HG02642 (cell line): ENCODE data around the gene MBLAC1.

Experiments
- ATAC-seq: cut with Tn5 transposase; IDR thresholded peaks from one replicate; pipeline ENCODE4 v1.9.1; 2021; ENCODE audit warnings: mild to moderate bottlenecking; ENCODE audit not compliant: unreplicated experiment, poor library complexity

The MBLAC1 gene

DNA sequence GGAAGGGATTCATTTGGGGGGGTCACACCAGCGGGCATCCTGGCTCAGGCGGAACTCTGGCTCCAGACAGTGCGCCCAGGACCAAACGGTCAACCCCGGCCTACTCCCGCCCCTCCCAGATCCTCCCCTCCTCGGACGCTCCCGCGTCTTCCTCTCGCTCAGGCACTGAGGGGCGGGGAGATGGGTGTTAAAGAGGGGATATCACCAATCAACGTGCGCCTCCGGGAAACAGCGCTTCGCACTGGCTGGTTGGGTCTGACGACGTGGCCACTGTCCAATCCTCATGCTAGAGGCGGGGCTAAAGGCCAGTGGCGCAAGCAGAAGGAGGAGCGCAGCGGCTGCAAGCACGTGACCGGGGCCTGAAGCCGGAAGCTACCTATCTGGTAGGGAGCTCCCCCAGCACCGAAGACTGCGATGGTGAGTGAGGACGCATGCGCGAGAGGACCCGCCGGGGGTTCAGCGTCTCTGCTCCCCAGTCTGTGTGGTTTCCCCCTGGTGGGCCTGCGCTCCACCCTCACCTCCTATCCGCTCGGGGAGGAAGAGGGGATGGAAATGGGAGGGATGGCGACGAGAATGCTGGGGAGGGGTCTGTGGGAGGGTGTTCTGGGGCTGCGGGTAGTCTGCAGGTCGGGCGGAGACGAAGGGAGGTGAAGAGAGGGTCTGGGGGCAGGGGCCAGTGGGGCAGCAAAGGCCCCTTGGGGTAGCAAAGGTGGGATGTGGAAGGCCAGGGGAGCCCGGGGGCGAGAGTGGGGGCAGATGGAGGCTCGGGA is 22.0 kb downstream of the MBLAC1 start, which contains the start of gene LAMTOR4:
Gene LAMTOR4, plus strand, starts transcription at position 360 of the 770 bp plus-strand sequence. Its CDS starts 55 bp downstream, at position 415.
- peak; percentile 98 for ATAC-seq

DNA sequence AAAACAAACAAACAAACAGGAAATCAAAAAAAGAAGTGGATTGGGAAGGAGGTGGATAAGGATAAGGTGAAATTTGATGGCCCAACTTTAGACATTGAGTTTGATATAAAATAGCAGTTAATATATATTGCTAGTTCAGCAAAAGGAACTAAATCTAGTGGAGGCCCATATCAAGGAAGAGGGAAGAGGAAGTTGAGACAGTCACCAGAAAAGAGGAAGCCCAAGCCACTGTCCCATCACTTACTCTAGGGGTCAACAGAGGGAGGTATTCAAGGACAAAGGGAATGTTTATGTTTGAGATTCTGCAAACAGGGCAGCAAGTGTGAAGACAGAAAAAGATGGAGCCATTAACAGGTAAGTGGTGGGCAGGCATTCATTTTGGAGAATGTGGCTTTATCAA is 25.6 kb downstream of the MBLAC1 start:
- ATAC-seq, result no peak

DNA sequence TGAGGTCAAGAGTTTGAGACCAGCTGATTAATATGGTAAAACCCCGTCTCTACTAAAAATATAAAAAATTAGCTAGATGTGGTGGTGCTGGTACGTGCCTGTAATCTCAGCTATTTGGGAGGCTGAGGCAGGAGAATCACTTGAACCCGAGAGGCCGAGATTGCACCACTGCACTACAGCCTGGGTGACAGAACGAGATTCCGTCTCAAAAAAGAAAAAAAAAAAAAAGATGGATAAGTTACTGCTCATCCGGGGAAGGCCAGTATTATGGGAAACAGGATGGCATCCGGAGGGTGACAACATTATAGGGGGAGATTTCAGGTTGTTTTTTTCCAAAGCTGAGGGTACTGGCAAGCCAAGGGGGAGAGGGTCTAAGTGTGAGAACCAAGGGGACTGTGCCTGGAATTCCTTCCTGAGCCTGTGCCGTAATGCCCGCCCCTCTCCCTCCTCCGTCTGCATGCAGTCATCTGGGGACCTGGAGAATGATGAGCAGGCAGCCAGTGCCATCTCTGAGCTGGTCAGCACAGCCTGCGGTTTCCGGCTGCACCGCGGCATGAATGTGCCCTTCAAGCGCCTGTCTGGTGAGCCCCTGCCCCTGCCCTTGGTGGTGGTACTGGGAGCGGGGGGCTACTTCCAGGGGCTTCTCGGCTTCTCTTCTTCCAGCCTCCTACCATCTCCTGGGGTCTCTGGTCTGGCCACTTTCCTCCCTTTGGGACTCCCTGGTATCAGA is 26.3 kb downstream of the MBLAC1 start:
- ATAC-seq, result no peak

DNA sequence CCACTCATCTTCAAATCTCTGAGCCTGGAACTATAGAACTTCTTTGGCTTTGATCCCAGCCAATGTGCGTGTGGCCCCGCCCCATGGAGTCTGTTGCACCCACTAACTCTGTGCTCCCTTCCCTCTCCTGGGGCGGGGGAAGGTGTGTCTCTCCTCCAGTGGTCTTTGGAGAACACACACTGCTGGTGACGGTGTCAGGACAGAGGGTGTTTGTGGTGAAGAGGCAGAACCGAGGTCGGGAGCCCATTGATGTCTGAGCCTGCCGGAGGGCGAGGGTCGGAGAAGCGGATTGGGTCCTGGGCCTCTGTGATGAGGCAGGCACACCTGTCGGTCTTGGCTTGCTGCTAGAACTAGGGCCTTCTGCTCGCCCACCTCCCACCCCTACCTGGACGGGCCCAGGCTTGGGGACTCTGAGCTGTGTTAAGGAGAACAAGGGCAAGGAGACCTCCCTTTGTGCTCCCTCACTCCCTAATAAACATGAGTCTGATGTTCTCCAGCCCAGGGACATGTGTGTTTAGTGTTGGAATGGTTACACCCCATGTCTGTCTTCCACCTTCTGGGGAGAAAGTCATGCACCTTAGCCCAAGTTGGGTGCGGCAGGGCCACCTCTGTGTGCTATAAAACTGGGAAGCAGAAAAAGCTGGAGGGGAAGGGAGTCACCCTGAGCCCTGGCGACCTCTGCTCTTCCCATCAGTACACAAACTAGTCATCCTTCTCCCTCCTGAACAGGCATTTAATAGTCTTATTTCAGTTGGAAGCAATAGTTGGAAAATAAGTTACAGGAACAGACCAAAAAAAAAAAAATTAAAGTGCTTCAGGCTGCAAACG is 27.2 kb downstream of the MBLAC1 start:
- no peak for ATAC-seq

DNA sequence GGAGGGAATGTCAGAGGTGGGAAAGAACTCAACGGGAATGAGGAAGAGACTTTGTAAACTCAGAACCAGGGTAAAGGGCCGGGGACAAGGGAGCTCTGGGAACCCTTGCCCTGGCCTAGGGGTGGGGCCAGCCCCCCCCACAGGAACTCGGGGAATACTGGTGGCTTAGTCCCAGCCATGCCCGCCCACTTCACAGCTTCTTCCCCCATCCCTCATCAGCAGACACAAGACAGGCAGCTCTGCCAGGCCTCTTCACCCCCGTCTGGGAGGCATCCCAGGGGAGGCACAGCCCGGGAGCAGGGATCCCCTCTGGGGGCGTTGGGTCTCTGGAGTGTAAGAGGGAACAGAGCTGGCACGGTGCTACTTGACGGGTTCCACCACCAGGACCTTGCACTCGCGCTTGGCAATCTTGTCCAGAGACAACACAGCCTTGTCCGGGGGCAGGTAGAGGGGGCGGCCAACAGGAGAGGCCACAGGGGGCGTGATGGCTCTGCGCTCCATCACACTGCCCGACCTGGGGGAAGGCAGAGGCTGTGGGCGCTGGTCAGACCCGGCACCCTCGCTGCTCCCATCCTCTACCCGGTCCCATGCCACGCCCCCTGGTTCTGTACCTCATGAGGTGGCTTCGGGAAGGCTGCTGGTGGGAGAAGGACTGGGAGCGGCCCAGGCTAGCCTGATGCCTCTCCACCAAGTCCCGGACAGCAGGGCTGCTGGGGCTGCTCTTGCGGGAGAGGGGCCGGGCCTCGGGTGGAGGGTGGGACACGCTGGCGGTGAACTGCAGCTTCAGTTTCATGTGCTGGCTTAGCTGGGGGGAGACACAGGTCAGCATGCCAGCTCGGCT is 28.1 kb downstream of the MBLAC1 start:
- no peak for ATAC-seq

DNA sequence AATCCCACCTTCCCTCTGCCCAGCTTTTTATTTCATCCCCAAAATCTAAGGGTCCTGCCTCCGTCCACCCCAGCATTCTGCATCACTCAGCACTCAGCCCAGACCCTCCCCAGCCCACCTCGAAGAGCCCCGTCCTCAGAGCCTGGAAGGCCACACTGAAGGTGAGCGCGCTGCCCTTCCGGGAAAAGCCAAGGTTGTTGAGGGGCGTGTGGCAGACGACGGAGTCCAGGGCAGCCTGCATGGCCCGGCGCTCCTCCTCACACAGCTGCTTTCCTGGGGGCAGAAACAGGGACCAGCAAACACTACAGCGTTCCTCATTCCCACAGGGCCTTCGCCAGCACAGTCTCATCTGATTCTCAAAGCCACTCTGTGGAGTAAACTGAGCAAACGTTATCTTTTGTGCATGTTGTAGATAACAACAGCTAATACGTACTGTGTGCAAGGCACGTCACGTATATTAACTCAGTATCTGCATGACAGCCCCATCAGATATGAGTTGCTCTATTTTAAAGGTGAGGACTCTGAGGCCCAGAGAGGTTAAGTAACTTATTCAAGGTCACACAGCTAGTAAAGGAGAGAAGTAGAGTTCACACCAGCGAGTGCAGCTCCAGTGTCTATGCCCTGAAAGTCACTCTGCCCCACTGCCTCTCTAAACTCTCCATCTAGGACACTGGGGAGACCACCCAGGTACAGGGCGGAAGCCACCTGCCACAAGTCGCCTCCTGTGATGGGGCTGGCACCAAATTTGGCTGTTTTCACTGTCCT is 29.0 kb downstream of the MBLAC1 start:
- ATAC-seq, result no peak

DNA sequence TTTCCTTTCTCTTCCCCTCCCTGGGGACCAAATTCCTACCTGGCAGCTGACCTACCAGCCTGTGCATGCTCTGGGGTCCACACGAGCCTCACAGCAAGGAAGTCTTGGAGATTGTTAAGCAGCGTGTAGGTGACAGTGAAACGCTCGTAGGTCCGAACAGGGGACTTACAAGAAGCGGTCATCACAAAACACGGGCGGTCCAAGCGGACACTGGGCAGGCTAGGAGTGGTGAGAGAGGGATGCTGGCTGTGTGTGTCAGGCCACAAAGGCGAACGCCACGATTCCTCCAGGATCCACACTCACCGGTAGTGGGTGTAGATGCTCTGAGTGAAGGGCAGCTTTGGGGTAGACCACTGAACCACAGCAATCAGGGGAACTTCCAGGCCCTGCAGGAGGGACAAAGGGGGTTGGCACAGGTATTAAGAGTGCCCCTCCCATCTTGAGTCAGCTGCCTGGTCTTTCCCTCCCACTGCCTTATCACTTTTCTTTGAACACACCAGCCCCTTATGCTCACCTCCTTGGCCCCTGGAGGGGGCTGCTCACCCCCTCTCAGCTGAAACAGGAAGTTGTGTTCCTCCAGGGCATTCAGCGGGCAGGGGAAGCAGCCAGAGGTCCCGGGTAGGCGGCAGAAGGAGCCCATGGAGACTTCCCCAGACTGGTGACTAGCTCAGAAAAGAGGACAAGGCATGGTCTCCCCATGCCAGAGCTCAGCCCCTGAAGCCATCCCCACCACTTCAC is 29.7 kb downstream of the MBLAC1 start:
- no peak for ATAC-seq

DNA sequence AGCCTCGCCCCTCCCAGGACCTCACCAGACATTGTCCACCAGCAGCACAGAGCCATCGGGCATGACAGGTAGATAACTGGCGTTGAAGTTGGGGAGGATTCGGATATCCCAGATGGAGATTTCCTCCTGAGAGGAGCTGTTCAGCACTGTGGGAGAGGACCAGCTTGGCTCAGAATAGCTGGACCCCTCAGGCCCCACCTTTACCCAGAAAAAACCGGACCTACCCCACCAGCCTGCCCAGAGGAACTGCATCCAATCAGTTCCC is 30.2 kb downstream of the MBLAC1 start:
- no peak for ATAC-seq

DNA sequence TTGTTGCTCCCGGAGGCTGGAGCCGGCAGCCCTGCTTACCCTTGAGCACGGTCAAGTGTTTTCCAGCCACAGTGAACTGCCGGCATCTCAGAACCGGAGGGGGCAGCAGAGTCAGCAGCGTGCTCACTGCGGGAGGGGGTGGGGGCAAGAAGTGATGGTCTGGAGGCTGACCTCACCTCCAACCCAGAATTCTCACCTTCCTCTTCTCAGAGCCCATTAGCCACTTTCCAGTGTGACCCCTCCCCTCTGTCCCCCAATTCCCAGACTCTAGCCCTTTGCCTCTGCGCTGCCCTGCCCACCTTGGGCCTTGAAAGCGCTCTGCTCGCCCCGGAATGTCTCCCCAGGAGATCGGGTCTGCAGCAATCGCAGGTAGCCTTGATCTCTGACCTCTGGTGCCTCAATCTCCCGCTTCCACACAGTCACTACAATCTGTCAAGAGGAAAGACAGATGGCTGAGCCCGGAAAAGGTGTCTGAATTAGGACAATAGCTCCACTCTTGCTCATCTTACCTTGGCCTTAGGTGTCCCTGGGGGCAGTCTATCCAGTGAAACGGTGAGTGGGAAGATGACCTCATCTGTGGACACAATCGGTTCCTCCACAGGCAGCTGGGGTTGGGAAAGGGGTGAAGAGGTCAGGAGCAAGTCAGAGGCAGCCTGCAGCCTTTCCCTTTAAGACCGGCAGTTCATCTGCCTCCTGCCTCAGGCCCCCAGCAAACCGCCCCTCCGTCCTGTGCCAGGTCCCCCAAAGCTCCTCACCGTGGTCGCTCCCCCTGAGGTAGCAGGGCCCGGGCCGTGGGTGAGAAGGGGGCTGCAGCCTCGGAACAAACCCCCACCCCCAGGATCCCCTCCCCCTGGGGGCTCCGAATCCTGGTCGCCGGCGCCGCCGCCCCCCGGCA is 30.8 kb downstream of the MBLAC1 start:
- no peak for ATAC-seq

DNA sequence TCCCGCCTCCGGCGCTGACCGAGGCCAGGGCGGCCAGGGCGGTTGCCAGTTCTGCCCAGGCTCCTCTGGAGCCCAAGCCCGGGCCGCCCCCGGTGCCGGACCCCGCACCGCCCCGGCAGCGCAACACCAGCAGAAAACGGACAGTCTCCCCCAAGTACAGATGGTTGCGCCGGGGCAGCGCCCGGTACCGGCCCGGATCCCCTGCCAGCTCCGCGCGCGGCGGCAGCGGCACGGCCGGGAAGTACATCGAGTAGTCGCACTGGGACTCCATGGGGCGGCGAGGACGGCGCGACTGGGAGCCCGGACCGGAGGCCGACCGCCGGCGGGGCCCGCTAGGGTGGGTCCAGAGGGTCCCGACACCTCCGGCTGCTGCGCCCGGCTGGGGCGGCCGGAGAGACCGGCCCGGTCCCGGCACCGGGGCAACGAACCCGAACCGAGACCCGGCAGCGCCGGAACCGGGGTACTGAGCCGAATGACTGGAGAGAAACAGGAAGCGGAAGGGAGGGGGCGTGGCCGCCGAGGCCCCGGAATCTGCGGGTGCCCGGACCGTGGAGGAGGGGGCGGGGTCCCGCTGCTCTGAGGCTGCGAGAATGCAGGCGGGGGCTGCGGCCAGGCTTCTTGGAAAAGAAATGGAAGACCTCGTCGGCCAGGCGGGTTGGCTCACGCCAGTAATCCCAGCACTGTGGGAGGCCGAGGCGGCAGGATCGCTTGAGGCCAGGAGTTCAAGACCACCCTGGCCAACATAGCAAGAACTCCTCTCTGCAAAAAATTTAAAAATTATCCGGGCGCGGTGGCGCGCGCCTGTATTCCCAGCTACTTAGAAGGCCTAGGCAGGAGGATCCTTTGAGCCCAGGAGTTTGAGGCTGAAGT is 31.7 kb downstream of the MBLAC1 start, which contains the start of gene TRAPPC14:
Gene TRAPPC14, minus strand, starts transcription at position 495 of the 870 bp plus-strand sequence. Its CDS starts 224 bp downstream, at position 271.
- peak; percentile 85 for ATAC-seq

DNA sequence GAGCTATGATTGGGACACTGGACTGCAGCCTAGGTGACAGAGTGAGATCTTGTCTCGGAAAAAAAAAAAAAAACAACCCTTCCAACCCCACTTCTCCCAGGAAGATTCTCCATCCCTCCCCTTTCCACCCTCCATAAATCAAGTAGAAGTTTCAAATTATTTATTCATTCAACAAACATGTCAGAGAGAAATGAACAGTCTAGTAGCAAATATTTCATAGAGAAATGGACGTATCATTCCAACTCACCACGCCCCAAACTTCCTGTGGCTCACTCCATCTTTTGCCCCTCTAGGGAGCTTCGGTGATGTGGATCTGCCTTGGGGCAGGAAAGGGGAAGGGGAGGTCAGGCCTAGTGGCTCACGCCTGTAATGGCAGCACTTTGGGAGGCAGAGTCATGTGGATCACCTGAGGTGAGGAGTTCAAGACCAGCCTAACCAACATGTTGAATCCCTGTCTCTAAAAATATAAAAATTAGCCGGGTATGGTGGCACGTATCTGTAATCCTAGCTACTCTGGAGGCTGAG is 32.4 kb downstream of the MBLAC1 start:
- ATAC-seq, result no peak

DNA sequence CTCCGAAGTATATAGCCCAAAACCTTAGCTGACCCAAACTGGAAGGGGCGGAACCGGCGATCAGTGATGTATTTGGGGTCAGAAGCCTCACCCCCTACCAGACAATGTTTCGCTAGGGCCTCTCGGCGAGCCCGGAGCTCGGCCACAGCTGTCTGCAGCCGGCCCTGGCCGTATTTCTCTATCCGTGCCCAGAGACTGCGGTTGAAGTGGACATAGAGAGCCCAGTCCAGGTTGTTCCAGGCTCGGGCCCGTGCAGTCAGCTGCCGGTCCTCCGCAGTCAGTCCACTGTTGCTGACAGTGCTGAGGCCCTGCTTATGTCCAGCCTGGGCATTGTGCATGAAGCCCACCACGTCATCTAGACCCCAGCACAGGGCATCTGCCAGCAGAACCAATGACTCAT is 33.3 kb downstream of the MBLAC1 start:
- no peak for ATAC-seq

DNA sequence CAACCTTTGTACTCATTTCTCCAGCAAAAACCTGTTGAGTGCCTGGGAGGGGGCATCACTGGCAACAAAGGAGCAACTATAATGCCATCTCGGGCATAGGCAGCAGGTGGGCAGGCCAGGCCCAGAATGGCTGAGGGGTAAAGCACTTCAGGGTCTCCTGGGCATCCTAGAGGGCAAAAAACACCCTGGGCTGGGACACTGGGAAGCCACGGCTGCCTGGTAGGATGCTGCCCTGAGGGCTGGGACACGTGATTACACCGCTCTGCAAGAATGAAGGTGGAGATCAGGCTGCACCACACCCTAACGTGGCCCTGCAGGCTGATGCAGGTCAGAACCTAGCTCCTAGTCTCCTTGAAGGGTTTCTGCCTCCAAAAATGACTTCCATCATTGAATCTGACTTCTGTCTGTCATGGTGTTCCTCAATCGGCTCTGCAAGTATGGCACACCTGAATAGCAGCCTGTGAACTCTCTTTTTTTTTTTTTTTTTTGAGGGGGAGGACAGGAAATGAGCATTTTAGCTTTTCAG is 36.3 kb downstream of the MBLAC1 start:
- no peak for ATAC-seq

DNA sequence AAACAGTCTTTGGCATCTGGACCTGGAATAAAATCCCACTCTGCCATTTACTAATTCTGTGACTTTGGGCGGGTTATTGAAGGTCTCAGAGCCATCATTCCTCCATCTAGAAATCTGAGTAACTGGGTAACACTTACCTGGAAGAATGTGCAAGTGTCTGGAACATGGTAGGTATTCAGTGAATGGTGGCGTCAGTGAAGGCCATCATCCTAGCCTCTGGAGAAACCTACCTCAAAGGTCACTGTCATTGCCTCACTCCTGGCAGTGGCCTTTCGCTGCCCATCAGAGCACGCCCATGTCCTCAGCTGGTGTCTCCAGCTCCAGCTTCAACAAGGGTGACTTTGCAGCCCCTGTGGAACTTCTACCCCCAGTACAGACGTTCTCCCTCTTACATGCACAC is 37.1 kb downstream of the MBLAC1 start:
- no peak for ATAC-seq

DNA sequence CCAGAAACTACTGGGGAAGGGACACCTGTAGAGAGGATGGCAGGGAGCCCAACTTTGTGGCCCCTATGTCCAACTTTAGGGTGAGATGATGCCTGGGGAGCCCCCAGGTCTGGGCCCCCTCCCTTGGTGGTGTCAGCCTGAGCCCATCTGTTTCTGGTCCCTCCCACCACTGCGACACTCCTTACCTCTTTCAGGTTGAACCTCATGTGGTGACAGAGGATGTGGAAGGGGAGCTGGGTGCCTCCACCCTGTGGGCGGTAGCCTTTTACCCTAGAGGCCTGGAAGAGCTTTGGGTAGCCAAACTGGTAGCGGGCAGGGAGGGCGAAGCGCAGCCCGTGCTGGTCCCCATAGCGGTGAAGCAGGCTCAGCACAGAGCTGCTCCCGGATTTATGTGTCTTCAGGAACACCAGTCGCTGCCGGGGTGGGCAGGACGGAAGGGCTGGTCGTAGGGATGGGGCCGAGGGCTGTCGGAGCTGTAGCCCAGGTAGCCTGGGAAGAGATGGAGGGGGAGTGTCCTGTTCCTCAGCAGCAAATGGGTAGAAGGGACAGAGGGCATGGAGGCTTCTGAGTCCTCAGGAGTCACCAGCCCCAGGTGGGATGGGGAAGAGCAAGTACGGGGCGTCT is 39.7 kb downstream of the MBLAC1 start:
- no peak for ATAC-seq
